SU-DHL-6 (cell line): ENCODE results near the gene C17orf114.

Experiments
- H2AFZ ChIP-seq: fragments of 200-600 bp; sonication (generic); 2 replicates; pipeline ENCODE4 v1.6.1; 2014; ENCODE audit warnings: low read depth, mild to moderate bottlenecking, moderate library complexity, mixed read lengths, antibody characterized with exemption, low read length; ENCODE audit not compliant: severe bottlenecking
- H3F3A ChIP-seq: fragments of 200-600 bp; shearing (Covaris generic); 2 replicates; pipeline ENCODE4 v1.6.0; 2016; ENCODE audit warnings: antibody characterized with exemption, mild to moderate bottlenecking; ENCODE audit not compliant: insufficient read depth
- H3K27ac ChIP-seq: fragments of 200-600 bp; sonication (generic); 2 replicates; pipeline ENCODE4 v1.5.1; 2016; ENCODE audit warnings: low read depth, mild to moderate bottlenecking, low read length, moderate library complexity, mixed read lengths
- H3K27me3 ChIP-seq: fragments of 200-600 bp; sonication (generic), shearing (Covaris generic); 2 replicates; pipeline ENCODE4 v1.6.0; 2014; ENCODE audit warnings: mild to moderate bottlenecking, low read length
- H3K36me3 ChIP-seq: fragments of 200-600 bp; sonication (generic); 2 replicates; pipeline ENCODE4 v1.6.1; 2014; ENCODE audit warnings: mild to moderate bottlenecking, low read length, mixed read lengths
- H3K4me2 ChIP-seq: fragments of 300-600, 200-600 bp; shearing (Covaris generic), sonication (generic); 2 replicates; pipeline ENCODE4 v1.6.0; 2014; ENCODE audit warnings: low read length, low read depth, mild to moderate bottlenecking; ENCODE audit not compliant: poor library complexity, severe bottlenecking
- H3K4me3 ChIP-seq: fragments of 200-600 bp; sonication (generic); 2 replicates; pipeline ENCODE4 v1.5.1; 2014; ENCODE audit warnings: antibody characterized with exemption, low read length, mild to moderate bottlenecking, mixed read lengths; ENCODE audit not compliant: insufficient read depth, poor library complexity, severe bottlenecking
- H3K79me2 ChIP-seq: fragments of 200-600 bp; sonication (generic); 2 replicates; pipeline ENCODE4 v1.6.1; 2014; ENCODE audit warnings: mild to moderate bottlenecking, low read length, moderate library complexity; ENCODE audit not compliant: insufficient read depth
- H3K9ac ChIP-seq: fragments of 200-600 bp; sonication (generic); 2 replicates; pipeline ENCODE4 v1.7.0; 2014; ENCODE audit warnings: mild to moderate bottlenecking, low read length
- H3K9me2 ChIP-seq: fragments of 200-600 bp; sonication (generic); replicated peaks from 2 replicates; pipeline ENCODE4 v1.6.1; 2014; ENCODE audit warnings: low read length; ENCODE audit not compliant: insufficient read depth
- H3K9me3 ChIP-seq: fragments of 200-600 bp; sonication (generic); 2 replicates; pipeline ENCODE4 v1.6.1; 2014; ENCODE audit warnings: low read length, mixed read lengths; ENCODE audit not compliant: insufficient read depth
- H4K20me1 ChIP-seq: fragments of 200-600 bp; sonication (generic); 2 replicates; pipeline ENCODE4 v1.6.1; 2014; ENCODE audit warnings: low read depth, mild to moderate bottlenecking, antibody characterized with exemption, low read length, moderate library complexity, mixed read lengths
- EZH2phosphoT487 ChIP-seq: fragments of 200-600 bp; sonication (generic), shearing (Covaris generic); conservative IDR thresholded peaks from 2 replicates; pipeline ENCODE4 v1.6.1; 2018; ENCODE audit warnings: mild to moderate bottlenecking, antibody characterized with exemption, low read length, moderate library complexity, mixed read lengths
- TF ChIP-seq, protein P1 (sequence below): fragments of 200-600 bp; sonication (generic); IDR thresholded peaks from one replicate; pipeline ENCODE4 v1.5.1; 2017; ENCODE audit warnings: antibody characterized with exemption, mild to moderate bottlenecking, low read length, moderate library complexity; ENCODE audit not compliant: insufficient read depth, poor library complexity, severe bottlenecking

C17orf114 gene

DNA sequence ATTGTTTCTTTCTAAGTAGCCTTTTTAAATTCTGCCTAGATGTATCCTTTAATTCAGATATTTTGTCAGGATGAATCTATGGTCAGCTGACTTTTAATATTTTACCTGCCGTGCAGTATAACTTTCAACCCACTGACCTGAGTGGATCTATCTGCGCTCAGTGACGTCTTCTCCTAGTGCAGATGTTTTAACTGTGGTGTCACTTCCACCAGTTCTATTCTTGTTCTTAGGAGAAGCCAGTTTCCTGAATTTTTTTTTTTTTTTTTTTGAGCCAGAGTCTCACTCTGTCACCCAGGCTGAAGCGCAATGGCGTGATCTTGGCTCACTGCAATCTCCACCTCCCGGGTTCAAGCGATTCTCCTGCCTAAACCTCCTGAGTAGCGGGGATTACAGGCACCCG is 35.4 kb downstream of the C17orf114 start:
- no peaks in the 10 kb centered on the region for H4K20me1 ChIP-seq
- no peaks in the 10 kb centered on the region for H3K79me2 ChIP-seq
- no peak overlapping the region for H3K9ac ChIP-seq
- H3K4me3 ChIP-seq: no peak overlapping the region
- no peak overlapping the region for H3K27ac ChIP-seq
- no peaks in the 10 kb centered on the region for H3F3A ChIP-seq
- H2AFZ ChIP-seq: no peak overlapping the region
- TF ChIP-seq, protein P1, sequence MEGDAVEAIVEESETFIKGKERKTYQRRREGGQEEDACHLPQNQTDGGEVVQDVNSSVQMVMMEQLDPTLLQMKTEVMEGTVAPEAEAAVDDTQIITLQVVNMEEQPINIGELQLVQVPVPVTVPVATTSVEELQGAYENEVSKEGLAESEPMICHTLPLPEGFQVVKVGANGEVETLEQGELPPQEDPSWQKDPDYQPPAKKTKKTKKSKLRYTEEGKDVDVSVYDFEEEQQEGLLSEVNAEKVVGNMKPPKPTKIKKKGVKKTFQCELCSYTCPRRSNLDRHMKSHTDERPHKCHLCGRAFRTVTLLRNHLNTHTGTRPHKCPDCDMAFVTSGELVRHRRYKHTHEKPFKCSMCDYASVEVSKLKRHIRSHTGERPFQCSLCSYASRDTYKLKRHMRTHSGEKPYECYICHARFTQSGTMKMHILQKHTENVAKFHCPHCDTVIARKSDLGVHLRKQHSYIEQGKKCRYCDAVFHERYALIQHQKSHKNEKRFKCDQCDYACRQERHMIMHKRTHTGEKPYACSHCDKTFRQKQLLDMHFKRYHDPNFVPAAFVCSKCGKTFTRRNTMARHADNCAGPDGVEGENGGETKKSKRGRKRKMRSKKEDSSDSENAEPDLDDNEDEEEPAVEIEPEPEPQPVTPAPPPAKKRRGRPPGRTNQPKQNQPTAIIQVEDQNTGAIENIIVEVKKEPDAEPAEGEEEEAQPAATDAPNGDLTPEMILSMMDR: no peak
- no peak for TF ChIP-seq EZH2phosphoT487
- no peaks in the 10 kb centered on the region for H3K9me2 ChIP-seq
- no peak overlapping the region for H3K4me2 ChIP-seq
- H3K27me3 ChIP-seq: no peaks in the 10 kb centered on the region
- no peaks in the 10 kb centered on the region for H3K9me3 ChIP-seq
- no peaks in the 10 kb centered on the region for H3K36me3 ChIP-seq

DNA sequence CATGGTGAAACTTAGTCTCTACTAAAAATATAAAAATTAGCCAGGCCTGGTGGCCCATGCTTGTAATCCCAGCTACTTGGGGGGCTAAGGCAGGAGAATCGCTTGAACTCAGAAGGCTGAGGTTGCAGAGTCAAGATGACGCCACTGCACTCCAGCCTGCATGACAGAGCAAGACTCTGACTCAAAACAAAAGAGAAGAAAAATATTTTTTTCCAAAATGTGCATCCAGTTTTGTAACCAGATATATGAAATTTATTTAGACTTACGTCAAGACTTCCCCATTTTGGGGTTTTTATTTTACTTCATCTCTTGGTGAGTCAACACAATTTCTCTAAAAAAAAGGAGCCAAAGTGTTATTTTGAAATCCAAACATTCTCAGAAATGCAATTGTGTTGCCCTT is 35.9 kb downstream of the C17orf114 start:
- no peaks in the 10 kb centered on the region for H3K9me2 ChIP-seq
- no peaks in the 10 kb centered on the region for H3K36me3 ChIP-seq
- no peak overlapping the region for H3K9ac ChIP-seq
- H3K27me3 ChIP-seq: no peaks in the 10 kb centered on the region
- H3K4me2 ChIP-seq: no peak overlapping the region
- no peak overlapping the region for H3K4me3 ChIP-seq
- H4K20me1 ChIP-seq: no peaks in the 10 kb centered on the region
- no peaks in the 10 kb centered on the region for H3F3A ChIP-seq
- no peak overlapping the region for H2AFZ ChIP-seq
- H3K27ac ChIP-seq: no peak overlapping the region
- no peaks in the 10 kb centered on the region for H3K9me3 ChIP-seq
- TF ChIP-seq, protein P1: no peak
- no peak for TF ChIP-seq EZH2phosphoT487
- H3K79me2 ChIP-seq: no peaks in the 10 kb centered on the region

DNA sequence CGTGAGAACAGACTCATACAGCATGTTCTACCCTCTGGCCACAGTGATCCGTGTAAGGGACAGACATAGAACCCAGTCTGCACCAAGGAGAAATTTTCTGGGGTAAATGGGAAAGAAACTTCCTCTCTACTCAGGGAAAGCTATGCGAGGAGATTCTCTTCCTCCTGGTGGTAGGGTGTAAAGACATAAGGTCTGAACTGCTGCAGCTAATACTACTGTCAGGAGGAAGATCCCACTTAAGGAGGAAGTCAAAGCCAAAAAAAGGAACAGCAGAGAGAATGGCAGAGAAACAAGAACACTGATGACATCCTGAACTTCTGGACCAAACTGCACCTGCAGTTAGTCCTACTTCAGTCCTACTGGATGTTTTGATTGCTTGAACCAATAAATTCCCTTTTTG is 37.5 kb downstream of the C17orf114 start:
- no peak overlapping the region for H3K4me2 ChIP-seq
- H3K4me3 ChIP-seq: no peak overlapping the region
- H3K27ac ChIP-seq: no peak overlapping the region
- H3K9ac ChIP-seq: no peak overlapping the region
- no peaks in the 10 kb centered on the region for H4K20me1 ChIP-seq
- TF ChIP-seq, protein P1: no peak
- TF ChIP-seq EZH2phosphoT487: no peak
- H2AFZ ChIP-seq: no peak overlapping the region
- no peaks in the 10 kb centered on the region for H3K9me3 ChIP-seq
- no peaks in the 10 kb centered on the region for H3K9me2 ChIP-seq
- H3K27me3 ChIP-seq: no peaks in the 10 kb centered on the region
- no peaks in the 10 kb centered on the region for H3K36me3 ChIP-seq
- H3K79me2 ChIP-seq: no peaks in the 10 kb centered on the region
- no peaks in the 10 kb centered on the region for H3F3A ChIP-seq
